Gastrocnemius medialis (tissue), 4 donors: ENCODE measurements around the gene SCYL1.

Experiments
- POLR2A ChIP-seq, 2 donors: fragments of 450-650 bp; IDR thresholded peaks; one replicate each; pipeline ENCODE4 v1.6.1; 2017; ENCODE audit warnings: antibody characterized with exemption in 2 of 2, mild to moderate bottlenecking in 2 of 2, moderate library complexity in 2 of 2
- TF ChIP-seq, protein P1 (sequence below), 5 experiments: fragments of 450-650 bp in 3 of 5; fragments of 200-600 bp in 2 of 5; sonication (generic) in 2 of 5; IDR thresholded peaks in 4 of 5; conservative IDR thresholded peaks in 1 of 5; 1 replicate in 4 of 5; 2 replicates in 1 of 5; pipeline ENCODE4 v1.5.1; 2016 to 2019; ENCODE audit warnings: antibody characterized with exemption in 5 of 5, mild to moderate bottlenecking in 3 of 5, moderate library complexity in 3 of 5

DNA sequence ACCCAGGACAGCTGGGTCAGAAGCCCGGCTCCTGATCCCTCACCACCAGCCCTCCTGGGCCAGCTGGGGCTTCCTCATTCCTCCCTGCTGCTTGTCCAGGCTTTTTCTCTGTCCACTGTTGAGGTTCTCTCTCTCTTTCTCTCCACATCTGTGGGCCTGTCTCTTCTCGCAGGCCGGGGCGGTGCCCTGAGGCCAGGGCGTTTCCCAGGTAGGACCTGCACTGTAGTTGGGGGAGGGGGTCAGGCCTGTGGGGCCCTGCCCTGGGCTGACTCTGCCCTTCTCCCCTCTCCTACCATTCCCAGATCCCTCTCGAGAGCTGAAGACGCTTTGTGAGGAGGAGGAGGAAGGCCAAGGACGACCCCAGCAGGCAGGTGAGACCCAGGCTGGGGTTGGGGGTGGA is 55.9 kb downstream of the SCYL1 start:
- TF ChIP-seq, protein P1, sequence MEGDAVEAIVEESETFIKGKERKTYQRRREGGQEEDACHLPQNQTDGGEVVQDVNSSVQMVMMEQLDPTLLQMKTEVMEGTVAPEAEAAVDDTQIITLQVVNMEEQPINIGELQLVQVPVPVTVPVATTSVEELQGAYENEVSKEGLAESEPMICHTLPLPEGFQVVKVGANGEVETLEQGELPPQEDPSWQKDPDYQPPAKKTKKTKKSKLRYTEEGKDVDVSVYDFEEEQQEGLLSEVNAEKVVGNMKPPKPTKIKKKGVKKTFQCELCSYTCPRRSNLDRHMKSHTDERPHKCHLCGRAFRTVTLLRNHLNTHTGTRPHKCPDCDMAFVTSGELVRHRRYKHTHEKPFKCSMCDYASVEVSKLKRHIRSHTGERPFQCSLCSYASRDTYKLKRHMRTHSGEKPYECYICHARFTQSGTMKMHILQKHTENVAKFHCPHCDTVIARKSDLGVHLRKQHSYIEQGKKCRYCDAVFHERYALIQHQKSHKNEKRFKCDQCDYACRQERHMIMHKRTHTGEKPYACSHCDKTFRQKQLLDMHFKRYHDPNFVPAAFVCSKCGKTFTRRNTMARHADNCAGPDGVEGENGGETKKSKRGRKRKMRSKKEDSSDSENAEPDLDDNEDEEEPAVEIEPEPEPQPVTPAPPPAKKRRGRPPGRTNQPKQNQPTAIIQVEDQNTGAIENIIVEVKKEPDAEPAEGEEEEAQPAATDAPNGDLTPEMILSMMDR (IDR thresholded peaks at IDR 0.05 in 4 of 5, conservative IDR thresholded peaks at IDR 0.05 in 1 of 5), result no peak
- no peak for TF ChIP-seq POLR2A (IDR thresholded peaks at IDR 0.05)
